UCSD-AML1 (cell line): ENCODE data around the gene ACVR1B.
"Not testable (repeated sequence)": the region's sequence is repeated elsewhere in the genome, so short reads cannot be mapped to it uniquely, and the experiment has no call there.

Source experiments
- DNase-seq: peaks from one replicate; lab custom pipeline; 2025; ENCODE audit not compliant: unreplicated experiment; lab: John Stamatoyannopoulos, UW

ACVR1B gene

DNA sequence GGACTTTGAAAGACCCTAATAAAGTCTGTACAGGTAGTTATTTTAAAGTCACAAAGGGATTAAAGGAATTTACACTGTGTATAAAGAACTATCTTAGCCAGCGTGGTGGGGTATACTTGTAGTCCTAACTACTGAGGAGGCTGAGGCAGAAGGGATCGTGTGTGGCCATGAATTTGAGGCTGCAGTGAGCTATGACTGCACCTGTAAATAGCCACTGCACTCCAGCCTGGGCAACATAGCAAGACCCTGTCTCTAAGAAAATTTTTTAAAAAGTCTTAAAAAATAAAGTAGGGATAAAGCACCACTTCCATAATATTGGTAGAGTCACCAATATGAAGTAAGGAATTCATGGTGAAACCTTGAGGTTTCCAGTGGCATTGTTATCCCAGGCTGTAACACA, 18.1 kb downstream of the ACVR1B start:
- no peak for DNase-seq

DNA sequence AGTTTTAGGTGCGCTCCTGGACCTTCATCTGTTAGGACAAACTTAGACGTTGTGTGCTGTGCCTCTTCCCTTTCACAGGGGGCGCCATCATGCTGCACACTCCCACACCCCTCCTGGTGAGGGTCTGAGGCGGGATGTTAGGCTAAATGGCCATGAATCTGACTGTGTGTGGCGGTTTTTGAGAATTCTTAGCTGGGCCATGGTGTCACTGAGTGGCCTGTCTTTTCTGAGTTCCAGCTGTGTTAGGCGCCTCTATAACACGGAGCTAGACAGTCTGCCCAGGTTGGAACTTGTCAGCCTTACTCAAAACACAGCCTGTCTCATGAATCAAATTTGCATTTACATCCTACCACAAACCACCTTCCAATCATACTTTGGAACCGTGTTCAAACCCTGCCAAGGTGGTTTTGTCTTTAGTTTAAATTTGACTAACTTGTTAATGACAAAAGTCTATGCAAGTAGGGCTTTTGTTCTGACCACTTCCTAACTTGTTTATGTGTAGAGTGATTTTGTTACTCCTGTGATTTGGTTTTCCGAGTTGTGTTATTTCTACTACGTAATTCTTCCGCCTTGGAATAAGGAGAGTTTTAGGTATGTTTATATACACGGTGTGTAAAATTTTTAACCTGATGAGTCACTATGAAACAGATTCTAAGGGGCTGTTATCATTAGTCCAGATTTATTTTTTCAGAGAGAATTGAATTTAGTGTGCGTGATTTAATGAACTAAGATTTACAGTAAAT, 19.6 kb downstream of the ACVR1B start:
- no peak for DNase-seq

DNA sequence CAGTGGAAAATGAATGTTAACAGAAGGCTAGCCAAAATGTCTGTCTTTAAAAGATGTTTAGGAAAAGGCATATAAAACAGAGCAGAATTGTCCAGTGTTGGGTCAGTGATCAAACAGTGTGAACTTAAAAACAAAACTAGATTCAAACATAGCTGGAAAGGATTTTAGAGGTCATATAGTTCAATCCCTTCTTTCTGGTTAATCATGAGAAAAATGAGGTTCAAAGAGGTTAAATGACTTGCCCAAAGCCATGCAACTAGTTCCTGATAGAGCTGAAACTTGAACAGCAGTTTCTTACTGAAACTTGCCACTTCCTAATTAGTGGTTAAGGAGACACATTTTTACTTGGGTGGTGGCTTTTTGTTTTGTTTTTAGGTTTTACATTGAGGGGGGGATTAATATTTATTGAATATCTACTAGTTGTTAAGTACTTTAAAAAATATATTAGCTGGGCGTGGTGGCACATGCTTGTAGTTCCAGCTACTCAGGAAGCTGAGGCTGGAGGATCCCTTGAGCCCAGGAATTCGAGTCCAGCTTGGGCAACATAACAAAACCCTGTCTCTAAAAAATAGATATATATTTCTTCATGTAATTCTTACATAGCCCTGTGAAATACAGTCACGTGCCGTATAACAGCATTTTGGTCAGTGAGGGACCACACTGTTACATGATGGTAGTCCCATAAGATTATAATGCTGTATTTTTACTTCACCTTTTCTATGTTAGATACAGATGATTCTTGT, 20.4 kb downstream of the ACVR1B start:
- no peak for DNase-seq

DNA sequence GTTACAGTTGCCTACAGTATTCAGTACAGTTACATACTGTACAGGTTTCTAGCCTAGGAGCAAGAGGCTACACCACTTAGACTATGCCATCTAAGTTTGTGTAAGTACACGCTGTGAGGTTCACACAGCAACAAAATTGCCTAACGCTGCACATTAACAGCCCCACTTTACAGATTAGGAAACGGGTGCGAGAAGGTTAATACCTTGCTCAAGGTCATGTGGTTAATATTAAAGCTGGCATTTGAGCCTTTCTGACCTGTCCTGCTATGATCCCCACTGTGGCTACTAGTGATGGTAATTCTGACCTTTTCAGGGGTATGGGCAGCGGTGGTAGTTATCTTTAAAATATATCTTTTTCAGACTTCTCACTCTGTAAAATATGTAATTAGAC, 20.9 kb downstream of the ACVR1B start:
- DNase-seq = no peak

DNA sequence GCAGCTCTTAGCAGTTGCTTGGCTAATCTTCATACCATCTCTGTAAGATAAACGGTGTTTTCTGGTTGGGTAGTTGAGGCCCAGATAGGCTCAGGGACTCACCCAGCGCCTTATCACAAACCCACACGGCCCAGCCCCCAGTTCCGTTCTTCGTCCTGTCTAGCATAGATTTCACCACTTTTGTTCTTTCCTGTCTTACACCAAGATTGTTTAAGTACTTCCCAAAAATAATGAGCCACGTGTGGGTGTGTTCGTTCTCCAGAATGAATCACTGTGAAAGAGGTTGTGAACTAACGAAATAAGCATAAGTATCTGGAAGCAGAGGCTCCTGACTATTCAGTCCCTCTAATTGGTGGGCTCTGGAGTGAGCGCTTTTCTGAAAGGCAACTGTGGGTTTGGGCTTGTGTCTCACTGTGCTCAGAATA, 21.4 kb downstream of the ACVR1B start:
- peak; percentile 66 for DNase-seq

DNA sequence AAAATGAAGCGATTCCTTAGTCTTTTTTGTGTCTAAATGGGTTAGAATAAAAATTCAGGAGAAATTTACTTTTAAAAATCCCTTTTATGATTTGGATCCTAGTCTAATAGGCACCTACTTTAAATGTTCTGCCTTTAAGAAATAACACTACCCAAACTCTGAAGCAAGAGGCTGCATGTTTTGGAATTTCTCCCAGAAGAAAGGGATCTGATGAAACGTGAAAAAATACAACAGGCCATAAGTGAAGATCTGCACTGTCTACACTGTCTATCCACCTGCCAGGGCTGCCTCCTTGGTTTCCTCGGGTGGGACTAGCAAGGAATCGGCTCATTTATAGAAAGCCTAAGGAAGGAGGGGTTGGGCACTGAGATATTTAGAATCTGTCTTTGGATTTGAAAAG, 22.1 kb downstream of the ACVR1B start:
- no peak for DNase-seq

DNA sequence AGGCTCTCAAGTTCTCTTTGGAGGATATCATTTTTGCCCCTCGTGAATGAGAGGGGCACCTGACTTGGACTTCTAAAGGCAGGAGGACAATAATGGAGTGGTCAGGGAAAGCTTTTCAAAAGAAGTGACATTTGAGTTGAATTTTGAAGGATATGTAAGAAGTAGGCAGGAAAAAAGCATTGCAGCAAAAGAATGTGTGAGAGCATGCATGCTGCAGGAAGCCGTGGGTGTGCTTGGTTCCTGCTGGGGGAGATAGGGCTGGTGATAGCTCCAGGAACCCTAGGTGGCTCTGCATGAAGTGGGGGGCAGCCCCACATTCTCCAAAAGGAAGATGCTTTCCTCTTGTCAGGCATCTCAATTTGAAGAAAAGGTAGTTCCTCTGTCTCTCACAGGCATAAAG, 23.1 kb downstream of the ACVR1B start:
- no peak for DNase-seq

DNA sequence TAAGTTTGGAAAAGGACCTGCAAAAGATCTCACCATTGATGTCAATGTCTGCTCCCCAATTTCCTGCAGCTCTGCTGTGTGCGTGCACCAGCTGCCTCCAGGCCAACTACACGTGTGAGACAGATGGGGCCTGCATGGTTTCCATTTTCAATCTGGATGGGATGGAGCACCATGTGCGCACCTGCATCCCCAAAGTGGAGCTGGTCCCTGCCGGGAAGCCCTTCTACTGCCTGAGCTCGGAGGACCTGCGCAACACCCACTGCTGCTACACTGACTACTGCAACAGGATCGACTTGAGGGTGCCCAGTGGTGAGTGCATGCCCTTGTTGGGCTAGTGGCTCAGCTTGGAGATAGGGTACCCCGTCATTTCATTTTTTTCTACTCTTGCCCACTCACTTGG, 23.7 kb downstream of the ACVR1B start:
- no peak for DNase-seq

DNA sequence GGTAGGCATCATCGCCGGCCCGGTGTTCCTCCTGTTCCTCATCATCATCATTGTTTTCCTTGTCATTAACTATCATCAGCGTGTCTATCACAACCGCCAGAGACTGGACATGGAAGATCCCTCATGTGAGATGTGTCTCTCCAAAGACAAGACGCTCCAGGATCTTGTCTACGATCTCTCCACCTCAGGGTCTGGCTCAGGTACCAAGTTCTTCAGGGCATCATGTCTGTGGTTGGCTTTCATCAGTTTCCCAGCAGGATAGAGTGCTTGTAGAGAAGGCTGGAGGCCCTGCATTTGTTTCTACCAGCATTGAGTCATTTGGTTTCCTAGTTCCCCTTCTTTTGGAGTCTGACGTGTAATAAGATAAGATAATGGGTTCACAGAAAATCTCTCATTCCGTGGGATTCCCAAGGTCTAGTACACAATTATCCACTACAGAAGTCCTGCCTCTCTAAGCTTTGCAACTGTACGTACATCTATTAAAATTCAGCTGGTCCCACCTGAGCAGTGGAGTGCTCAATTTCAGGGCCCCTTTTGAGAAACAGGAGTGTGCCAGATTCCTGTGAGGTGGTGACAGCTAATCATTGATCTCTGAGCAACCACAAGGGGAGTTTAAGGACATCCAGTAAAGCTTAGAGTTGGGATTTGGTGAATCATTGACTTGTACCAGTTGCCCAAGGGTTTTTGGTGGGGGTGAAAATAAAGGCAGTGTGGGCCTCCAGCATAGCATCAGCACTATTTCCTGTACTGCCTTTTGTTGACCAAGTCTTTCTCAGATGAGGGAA, 25.1 kb downstream of the ACVR1B start:
- DNase-seq = no peak

DNA sequence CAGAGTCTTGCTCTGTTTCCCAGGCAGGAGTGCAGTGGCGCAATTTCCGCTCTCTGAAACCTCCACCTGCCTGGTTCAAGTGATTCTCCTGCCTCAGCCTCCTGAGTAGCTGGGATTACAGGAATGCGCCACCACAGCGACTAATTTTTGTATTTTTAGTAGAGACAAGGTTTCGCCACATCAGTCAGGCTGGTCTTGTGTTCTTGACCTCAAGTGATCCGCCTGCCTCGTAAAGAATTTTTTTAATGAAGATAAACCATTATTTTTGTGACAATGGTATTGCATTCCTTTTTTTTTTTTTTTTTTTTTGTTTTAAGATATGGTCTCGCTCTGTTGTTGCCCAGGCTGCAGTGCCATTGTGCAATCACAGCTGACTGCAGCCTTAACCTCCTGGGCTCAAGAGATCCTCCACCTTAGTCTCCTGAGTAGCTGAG, 25.8 kb downstream of the ACVR1B start:
- DNase-seq = no peak

DNA sequence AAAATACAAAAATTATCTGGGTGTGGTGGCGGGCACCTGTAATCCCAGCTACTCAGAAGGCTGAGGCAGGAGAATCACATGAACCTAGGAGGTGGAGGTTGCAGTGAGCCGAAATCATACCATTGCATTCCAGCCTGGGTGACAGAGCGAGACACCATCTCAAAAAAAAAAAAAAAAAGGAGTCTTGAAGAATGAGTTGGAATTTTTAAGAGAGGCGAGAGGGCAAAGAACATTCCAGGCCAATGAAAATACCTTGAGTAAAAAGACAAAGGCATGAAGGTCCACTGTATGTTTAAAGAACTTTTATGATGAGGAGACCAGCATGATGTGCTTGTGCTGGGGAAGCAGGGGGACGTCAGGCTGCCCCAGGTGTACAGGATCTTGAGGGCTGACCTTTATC, 27.8 kb downstream of the ACVR1B start:
- not testable (repeated sequence) for DNase-seq

DNA sequence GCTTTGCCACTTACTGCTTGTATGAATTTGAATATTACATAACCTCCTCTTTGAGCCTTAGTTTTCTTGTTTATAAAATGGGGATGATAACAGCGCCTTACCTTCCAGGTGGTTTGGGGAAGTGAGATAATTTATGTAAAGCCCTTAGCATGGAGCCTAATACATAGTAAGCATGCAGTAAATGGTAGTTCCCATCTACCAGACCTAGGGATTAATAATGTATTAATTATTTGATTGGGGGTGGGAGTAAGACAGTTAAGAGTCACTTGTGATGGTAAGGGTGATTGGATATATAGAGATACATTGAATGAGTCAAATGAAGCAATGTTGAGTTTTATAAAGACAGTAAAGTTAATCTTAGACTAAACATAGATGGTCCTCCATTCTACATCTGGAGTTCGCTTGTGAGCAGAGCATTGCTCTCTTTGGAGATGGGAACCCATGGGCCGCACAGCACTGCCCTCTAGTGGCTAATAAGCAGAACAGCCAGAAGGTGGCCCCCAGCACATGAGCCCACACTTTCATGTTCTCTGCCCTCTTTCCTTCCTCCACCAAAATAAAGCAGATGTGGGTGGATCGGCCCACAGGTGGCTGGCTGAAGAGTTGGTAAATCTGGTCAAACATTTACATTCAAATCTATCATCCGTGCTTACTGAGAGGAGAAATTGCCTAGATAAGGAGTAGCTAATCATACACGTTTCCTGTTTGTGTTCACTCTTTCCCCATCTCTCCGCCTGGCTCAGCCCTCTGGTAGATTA, 28.7 kb downstream of the ACVR1B start:
- DNase-seq = peak; percentile 61

DNA sequence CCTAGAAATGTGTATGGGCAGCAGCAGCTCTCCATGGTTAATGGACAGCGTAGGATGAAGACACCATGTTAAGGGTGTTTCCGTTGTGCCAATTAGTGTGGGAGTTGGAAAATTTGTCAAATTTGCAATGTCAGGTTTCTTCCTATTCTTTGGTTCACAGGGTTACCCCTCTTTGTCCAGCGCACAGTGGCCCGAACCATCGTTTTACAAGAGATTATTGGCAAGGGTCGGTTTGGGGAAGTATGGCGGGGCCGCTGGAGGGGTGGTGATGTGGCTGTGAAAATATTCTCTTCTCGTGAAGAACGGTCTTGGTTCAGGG, 29.3 kb downstream of the ACVR1B start:
- no peak for DNase-seq

DNA sequence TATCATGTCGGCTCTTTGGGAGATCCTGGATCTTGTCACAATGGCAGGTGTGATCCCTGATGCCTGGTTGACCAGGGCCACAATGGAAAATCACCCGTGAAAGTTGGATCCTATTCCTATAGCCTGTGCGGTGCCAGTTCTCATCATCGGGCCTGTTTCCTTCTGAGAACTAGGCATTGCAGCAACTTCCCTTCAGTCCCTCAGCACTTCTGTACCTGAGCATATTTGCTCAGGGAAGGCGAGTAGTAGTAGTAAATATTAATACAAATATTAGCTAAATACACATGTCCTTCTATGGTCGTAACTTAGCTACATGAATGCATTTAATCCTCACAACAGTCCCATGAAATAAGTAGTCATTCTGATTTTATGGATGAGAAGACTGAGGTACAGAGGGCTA, 33.2 kb downstream of the ACVR1B start:
- no peak for DNase-seq

DNA sequence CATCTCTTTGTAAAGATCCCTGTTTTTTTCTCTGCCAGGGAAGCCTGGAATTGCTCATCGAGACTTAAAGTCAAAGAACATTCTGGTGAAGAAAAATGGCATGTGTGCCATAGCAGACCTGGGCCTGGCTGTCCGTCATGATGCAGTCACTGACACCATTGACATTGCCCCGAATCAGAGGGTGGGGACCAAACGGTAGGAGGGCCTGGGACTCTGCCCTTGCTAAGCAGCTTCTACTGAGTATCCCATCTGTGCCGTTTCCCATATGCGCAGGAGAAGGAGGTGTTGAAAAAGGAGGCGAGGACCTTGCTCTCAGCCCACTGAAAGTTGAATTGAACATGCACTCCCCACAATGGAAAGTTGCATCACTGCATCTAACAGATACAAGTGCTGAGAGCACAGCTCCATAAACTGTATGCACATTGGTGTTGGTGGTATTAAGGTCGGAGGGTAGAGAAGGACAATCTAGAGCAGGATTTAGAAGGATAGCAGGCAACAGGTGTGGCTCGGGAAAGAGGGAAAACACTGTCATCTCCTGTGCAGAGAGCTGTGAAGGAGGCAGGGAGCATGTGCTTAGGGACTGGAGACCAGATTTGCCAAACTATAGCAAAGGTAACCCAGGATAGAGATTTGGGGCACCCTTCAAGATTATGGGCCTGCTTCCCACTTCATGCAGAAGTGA, 33.8 kb downstream of the ACVR1B start:
- DNase-seq = no peak

DNA sequence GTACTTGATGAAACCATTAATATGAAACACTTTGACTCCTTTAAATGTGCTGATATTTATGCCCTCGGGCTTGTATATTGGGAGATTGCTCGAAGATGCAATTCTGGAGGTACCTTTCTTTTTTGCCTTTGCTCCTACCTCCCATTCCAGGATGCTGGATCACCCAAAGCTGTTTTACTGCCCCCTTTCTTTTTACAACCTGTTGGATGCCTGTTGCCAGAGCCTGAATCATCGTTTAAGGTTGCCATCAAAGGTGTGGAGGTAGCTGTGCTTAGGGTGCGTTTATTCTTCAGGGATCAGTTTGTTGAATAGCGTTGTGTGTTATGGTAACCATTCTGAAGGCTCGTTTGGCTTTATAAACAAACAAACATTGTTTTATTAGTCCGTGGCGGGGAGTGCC, 35.3 kb downstream of the ACVR1B start:
- DNase-seq = no peak

DNA sequence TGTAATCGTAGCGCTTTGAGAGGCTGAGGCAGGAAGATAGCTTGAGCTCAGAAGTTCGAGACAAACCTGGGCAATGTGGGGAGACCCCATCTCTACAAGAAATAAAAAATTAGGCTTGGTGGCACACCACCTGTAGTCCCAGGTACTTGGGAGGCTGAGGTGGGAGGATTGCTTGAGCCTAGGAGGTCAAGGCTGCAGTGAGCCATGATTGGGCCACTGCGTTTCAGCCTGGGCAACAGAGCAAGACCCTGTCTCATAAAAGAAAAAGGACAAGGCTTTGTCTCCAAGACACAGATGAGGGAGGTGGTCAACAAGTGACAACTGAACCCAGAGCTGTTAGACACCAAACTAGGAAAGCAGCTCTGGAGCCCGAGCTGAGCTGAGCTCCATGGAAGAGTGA, 40.7 kb downstream of the ACVR1B start:
- DNase-seq = no peak

DNA sequence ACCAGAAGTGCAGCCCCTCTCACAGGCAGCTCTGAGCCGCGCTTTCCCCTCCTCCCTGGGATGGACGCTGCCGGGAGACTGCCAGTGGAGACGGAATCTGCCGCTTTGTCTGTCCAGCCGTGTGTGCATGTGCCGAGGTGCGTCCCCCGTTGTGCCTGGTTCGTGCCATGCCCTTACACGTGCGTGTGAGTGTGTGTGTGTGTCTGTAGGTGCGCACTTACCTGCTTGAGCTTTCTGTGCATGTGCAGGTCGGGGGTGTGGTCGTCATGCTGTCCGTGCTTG, 43.0 kb downstream of the ACVR1B start:
- DNase-seq = no peak

DNA sequence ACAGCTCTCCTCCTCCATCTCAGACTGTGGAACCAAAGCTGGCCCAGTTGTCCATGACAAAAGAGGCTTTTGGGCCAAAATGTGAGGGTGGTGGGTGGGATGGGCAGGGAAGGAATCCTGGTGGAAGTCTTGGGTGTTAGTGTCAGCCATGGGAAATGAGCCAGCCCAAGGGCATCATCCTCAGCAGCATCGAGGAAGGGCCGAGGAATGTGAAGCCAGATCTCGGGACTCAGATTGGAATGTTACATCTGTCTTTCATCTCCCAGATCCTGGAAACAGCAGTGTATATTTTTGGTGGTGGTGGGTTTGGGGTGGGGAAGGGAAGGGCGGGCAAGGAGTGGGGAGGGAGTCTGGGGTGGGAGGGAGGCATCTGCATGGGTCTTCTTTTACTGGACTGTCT, 43.5 kb downstream of the ACVR1B start:
- DNase-seq = no peak

DNA sequence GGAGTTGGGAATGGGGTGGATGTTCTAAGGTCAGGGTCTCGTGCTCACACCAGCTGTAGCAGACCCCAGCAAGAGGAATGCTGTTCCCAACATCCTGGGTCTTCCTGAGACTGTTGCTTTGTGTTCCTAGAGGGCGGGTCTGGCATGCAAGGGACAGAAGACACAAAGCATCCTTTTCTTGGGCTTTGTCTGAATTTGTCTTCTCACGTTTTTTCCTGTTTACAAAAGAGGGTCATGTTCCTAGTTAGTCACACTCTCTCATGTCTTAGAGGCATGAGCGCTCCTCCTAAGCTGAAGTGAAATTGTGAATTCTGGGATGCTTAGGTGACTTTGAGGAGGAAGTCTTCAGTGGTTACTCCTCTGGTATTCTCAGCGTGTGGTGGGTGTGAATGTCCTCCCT, 45.6 kb downstream of the ACVR1B start:
- DNase-seq = no peak

DNA sequence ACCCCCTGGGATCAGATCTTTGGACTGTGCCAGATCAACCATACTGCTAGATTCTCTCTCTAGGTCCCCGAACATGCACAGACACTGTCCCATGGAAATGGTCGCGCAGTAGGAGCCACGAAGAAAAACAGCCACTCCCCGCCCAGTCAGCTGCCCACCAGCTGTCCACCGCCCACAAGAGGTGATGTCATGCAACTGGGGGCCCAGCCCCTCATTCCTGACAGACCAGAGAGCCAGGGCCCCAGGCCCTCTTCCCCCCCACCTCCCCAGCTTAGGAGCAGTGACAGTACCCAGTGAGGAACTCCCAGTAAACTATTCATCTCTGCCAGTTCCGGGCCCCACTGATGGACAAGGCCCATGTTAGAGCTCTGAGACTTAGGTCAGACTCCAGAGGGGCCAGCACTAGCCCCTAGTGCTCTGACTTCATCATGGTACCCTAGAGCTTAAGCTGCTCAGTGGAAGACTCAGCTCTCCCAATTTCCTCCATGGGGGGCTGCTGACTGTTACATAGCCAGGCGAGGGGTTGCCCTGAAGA, 51.6 kb downstream of the ACVR1B start:
- no peak for DNase-seq
